ENCODE data around the gene RFTN1.
A peak's percentile ranks its signal among the peaks of the same experiment; 100 is the strongest.

Gene RFTN1

DNA sequence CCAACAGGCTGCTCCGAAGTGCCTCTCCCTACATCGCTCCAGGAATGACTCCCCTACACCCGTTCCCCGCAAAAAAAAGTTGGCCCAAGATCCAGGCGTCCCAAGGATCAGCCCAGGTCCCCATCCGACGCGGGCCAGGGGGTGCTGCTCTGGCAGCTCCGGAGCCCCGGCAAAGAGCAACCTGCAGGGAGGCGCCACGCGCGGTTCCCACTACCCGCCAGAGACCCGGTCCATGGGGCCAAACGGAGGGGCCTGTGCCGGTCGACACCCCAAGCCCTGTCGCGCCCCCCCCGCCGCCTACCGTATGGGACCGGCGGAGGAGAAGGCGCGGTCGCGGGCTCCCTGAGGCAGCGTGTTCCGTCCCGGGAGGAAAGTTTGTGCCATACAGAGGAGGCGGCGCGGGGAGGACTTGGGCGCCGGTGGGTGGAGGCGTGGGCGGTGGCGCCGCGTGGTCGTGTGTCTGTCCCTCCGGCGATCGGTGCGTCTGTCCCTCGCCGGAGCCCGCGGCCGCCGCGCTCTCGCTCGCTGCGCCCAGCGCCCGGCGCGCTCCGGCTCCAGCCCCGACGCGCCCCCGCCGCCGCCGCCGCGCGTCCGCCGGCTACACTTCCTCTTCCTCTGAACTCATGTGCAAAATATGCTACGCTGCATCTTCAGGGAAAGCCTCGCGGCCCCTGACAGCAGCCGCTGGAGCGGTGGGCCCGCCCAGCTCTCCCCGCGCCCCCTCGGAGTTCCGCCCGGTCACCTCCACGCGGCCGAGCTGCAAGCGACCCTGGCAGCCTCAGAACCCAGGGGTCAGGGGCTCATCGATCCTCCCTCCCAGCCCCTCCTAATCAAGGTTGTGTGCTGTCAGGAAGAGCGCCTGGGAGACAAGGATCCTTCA lies at the start of gene RFTN1:
RFTN1 (minus strand) TSS at position 559 of the 880 bp plus-strand sequence. CDS start 19,830 bp downstream, outside the sequence.
- peak; percentile 81 for DNase-seq (ENCODE audit: low read depth)

GRCh38 chr3:16559653-16560365 lies 46.3 kb upstream of the RFTN1 start:
- no peak for DNase-seq (ENCODE audit: low read depth)

DNA sequence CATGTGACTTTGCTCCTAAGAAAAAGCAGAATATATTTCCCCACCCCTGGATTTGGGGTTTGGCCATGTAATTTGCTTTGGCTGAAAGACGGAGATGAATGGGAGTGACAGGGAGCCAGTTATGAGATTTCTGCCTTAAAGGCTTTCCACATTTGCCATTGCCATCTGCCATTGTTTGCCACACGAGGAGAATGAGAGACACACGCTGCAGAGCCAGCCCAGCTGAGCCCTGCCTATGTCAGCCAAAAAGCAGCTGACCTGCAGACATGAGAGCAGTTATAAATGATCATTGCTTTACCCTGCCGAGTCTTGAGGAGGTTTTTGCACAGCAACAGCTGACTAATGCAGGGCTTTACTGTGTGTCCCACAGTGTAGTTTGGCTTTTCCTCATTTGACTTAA lies 40.6 kb upstream of the RFTN1 start:
- DNase-seq (ENCODE audit: low read depth), result no peak

GRCh38 chr3:16552757-16553156 lies 39.3 kb upstream of the RFTN1 start:
- DNase-seq (ENCODE audit: low read depth), result no peak

GRCh38 chr3:16551342-16551976 lies 38.0 kb upstream of the RFTN1 start:
- no peak for DNase-seq (ENCODE audit: low read depth)

DNA sequence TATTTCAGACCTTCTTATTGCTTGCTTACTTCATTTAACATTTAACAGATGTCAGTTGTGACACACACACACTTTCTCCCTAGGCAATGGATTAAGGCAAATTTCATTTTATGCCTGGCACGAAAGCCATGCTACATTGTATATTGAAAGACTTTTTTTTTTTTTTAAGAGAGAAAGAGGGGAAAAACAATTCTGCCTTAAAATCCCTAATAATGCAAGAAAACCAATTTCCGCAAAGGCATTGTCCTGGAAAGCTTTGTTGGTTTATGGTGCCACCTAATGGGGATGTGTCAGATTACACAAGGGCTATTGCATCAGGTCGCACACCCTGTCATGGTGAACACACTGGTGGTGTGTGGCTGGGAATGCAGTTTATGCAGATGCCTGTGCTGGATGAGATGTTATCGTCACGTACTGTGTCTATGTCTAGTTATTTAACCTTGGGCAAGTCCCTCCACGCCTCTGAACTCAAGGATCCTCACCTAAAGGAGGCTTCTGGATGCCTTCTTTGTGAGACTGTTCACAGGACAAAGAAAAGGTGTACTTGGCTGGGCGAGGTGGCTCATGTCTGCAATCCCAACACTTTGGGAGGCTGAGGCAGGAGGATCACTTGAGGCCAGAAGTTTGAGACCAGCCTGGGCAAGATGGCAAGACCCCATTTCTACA lies 37.3 kb upstream of the RFTN1 start:
- DNase-seq (ENCODE audit: low read depth), result peak; percentile 89

DNA sequence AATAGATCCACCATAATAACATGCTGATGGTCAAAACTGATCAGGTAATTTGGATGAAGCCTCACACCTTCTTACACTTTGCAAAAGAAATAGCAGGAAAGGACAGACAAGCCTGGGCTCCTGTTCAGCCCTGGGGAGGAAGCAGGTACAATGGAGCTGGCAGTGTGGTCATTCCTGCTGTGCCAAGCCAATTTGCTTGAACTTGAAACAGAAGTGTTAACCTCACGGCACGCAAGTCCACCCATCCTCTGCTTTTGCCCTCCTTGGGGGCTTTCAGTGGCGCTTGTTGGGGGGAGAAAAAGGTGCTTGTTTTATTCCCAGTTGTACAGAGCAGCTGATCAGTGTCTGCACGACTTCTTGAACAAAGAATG lies 36.8 kb upstream of the RFTN1 start:
- no peak for DNase-seq (ENCODE audit: low read depth)

DNA sequence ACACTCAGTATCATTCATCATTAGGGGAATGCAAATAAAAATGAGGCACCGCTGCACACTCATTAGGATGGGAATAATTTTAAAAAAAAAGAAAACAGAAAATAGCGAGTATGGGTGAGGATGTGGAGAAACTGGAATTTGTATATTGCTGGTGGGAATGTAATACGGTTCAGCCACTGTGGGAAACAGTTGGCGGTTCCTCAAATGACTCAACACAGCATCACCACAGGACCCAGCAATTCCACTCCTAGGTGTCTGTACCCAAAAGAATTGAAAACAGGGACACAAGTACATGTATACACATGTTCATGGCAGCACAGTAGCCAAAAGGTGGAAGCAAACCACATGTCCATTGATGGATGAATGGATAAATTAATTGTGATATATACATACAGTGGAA lies 35.2 kb upstream of the RFTN1 start:
- peak; percentile 91 for DNase-seq (ENCODE audit: low read depth)

GRCh38 chr3:16547561-16548357 lies 34.3 kb upstream of the RFTN1 start:
- no peak for DNase-seq (ENCODE audit: low read depth)

GRCh38 chr3:16546186-16547010 lies 32.9 kb upstream of the RFTN1 start:
- DNase-seq (ENCODE audit: low read depth), result no peak

DNA sequence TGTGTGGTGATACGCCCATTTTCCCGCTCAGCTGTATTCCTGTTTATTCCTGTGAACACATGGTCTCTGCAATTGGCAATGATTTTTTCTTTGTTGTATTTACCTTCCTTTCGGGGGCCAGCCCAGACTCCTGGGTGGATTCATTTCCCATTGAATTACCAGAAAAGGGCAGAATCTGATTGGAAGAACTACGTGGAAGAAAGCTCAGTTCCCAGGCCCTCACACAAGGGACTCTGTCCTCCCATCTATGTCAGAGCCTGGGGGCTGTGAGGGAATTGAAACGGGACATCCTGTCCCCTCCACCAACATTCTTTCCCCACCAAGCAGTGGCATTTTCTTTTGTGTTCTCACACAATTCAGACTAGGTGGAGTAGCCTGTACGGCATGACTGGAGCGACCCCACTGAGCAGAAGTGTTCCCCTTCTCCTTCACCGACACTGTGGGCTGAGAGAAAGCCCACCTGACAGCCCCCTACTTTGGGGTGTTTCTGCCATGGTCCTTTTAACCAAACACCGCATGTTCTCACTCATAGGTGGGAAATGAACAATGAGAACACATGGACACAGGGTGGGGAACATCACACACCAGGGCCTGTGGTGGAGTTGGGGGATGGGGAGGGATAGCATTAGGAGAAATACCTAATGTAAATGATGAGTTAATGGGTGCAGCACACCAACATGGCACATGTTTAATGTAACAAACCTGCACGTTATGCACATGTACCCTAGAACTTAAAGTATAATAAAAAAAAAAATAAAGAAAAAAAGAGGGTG lies 32.1 kb upstream of the RFTN1 start:
- no peak for DNase-seq (ENCODE audit: low read depth)

- no peak for DNase-seq (ENCODE audit: low read depth)
Measured at GRCh38 chr3:16543242-16543864, 29.9 kb upstream of the RFTN1 start.

- DNase-seq (ENCODE audit: low read depth), result no peak
Measured at GRCh38 chr3:16538507-16538906, 25.0 kb upstream of the RFTN1 start.

- DNase-seq (ENCODE audit: low read depth), result no peak
Measured at GRCh38 chr3:16536996-16537395, 23.5 kb upstream of the RFTN1 start.

DNA sequence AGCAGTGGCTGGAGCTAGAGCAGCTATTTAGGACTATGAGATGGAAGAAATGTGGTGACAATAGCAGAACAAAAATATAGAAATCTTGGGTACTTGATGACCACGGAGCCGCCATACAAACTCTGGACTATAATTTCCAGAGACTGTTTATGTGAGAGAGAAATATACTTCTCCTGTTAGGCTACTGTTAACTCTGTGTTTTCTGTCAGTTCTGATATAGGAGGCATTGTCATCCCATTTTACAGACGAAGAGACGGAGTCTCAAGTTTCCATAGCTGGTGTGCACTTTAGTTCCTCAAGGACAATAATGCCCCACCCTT lies 22.8 kb upstream of the RFTN1 start:
- DNase-seq (ENCODE audit: low read depth), result no peak

DNA sequence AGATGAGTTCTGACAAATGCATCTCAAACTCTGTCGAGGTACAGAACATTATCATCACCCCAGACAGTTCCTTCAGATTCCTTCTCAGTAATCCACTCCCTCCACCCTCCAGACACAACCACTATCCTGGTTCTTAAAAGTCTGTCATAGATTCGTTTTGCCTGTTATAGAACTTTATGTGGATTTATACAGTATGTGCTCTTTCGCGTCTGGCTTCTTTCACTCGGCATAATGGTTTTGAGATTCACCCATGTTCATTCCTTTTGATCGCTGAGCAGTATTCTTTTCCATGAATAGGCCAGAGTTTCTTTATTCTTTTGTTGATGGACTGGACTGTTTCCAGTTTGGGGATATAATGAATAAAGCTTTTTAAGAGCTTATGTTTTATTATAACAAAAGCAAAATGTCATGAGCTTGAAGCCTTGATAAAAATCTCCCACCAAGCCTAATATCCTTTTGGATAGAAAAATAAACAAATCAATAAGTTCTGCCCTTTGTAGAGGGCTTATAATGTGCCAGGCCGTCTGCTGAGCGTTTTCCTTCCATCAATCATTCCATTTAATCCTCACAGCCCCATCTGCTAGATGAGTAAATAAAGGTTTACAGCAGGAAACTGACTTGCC lies 21.3 kb upstream of the RFTN1 start:
- DNase-seq (ENCODE audit: low read depth), result no peak

- DNase-seq (ENCODE audit: low read depth), result no peak
Measured at GRCh38 chr3:16533928-16534574, 20.6 kb upstream of the RFTN1 start.

DNA sequence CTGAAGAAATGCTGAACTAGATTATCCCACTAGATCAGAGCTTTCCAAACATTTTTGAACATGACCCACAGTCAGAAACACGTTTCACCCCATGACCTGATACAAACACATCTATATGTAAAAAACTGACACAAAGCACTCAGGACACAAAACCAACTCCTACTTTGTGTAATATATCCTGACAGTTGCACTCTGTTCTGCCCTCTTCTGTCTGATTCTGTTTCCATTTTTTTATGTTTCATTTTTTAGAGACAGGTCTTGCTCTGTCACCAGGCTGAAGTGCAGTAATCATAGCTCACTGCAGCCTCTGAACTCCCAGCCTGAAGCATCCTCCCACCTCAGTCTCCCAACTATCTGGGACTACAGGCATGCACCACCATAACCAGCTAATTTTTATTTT lies 15.8 kb upstream of the RFTN1 start:
- peak; percentile 6 for DNase-seq (ENCODE audit: low read depth)

- peak; percentile 5 for DNase-seq (ENCODE audit: low read depth)
Measured at GRCh38 chr3:16528581-16528993, 15.1 kb upstream of the RFTN1 start.

Measured in EH (cell line).